ENCODE data around the gene SLC47A2.

SLC47A2 gene

DNA sequence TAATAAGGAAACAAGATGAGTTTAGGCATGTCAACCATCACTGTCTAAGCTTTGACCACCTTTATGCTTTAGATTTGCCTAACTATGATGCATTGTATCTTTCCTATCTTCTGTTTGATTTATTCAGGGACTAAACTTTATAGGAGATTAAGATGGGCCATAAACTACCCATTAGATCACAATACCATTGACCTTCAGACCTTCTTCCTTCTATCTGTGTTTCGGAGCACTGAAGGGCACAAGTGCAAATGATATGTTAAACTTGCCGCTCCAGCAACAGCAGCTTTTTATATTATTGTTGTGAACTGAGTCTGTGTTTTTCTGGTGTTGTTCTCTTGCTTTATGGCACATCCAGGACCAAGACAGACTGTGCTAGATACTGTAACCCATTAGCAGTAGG is 84.5 kb downstream of the SLC47A2 start:
- no peak for DNase-seq

DNA sequence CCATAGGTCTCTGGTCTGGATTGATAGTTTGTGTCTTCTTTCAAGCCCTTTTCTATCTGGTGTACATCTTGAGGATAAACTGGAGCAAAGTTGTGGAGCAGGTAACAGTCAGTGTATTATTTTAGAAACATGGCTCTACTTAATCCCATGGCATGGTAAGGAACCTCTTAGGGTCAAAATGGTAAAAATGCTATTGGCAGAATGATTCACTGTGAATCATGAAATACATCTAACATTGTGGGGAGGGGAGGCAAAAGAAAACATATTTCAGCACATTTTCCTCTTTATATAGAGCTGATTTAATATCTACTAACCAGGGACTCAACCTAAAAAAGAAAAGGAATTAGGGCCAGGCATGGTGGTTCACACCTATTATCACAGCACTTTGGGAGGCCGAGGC is 85.7 kb downstream of the SLC47A2 start:
- no peak for DNase-seq

DNA sequence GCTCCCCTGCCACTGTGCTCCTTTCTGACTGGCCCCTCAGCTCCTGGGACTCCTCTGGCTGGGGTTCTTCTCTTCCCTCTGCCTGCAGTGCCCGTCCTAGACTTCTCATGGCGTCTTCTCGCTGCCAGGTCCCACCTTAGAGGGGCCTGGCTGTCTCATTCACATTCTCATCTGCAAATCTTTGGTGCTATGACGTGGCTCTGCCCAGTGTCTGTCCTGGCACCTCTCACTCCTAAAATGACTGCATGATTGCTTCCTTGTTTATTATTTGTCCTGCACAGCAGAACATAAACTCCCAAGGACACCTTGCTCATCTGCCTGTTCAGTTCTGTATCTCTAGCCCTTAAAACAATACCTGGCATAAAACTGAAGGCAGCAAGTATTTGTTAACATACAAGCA is 86.3 kb downstream of the SLC47A2 start:
- DNase-seq: no peak

DNA sequence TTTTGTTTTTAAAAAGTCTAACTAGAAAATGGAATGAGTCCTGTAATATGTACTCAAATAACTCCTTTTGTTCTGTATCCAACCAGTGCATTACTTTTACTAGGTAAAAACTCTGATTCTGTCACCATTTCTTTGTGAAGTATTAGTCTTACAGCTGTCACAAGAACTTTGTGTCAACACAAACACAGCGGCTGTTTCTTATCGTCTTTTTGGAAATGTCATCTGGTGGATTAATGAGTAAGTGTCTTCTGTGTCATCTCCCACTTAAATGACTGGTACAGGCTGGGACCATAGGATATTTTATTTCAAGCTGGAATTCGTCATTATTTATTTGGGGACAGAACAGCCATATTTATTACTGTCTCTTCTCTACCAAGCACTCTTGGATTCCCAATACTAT is 86.9 kb downstream of the SLC47A2 start:
- no peak for DNase-seq
